GM21619 (cell line): Measurements from ENCODE around the gene NEUROG2.

Experiments used
- ATAC-seq: cut with Tn5 transposase; IDR thresholded peaks from one replicate; pipeline ENCODE4 v1.9.1; 2021; ENCODE audit not compliant: unreplicated experiment

NEUROG2 gene

DNA sequence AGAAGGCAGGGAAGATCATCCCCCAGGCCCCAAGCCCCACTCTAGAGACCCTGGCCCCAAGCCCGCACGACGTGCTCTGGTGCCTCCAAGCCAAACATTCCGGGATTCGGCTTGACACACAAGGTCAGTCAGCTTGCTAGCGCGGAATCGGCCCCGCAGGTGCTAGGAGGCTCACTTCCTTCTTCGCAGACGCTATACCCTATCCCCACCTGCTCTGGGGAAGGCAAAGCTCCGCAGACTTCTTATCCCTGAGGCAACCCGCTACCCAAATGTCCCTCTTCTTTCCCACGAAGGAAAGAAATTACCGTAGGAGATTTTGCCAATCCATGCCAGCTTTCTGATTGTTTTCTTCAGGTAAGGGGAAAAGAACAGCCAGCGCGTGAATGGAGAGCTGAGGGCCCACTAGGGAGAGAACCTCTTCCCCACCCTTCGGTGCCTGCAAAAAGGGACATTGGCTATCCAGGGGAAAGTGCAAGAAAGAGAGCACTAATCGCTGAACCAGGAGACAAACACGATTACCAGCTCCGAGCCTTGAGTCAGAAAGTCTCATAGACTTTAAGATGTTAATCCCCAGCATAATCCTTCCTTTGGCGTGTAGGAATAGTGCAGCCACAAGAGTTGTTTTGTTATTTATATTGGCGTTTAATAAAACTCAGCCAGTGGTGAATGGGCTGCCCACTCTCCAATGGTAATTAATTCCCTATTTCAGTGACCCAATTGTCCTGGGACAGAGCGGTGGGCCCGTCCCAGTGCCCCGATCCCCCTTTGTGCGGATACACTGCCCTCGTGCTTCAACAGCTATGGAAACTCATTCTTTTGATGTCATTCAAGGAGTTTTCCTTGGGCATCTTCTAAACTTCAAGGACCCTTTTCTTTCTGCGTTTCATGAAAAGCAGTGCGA is 5.4 kb upstream of the NEUROG2 start:
- no peak for ATAC-seq

DNA sequence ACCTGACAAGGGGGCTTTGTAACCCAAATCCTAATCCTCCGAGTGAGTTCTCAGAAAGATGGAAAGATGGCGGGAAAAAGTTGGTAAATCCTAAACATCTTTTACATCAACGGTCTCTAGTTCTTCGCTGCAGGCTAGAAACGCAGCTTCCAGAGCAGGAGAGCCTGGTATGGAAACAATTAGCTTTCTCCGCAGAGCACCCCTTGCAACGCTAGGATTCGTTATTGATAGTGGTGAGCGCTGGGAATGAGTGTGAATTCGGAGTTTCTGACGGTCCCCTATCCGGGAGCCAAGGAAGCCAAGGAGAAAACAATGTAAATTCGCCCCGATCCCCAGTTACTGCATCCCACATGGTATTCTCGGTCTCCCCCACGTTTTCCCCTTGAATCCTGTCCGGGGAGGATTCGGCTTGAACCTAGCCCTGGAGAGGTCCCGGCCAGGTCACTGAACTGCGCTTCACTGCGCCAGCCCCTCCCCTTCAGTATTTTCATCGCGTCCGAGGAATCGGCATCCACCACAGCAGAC is 4.7 kb upstream of the NEUROG2 start:
- no peak for ATAC-seq

DNA sequence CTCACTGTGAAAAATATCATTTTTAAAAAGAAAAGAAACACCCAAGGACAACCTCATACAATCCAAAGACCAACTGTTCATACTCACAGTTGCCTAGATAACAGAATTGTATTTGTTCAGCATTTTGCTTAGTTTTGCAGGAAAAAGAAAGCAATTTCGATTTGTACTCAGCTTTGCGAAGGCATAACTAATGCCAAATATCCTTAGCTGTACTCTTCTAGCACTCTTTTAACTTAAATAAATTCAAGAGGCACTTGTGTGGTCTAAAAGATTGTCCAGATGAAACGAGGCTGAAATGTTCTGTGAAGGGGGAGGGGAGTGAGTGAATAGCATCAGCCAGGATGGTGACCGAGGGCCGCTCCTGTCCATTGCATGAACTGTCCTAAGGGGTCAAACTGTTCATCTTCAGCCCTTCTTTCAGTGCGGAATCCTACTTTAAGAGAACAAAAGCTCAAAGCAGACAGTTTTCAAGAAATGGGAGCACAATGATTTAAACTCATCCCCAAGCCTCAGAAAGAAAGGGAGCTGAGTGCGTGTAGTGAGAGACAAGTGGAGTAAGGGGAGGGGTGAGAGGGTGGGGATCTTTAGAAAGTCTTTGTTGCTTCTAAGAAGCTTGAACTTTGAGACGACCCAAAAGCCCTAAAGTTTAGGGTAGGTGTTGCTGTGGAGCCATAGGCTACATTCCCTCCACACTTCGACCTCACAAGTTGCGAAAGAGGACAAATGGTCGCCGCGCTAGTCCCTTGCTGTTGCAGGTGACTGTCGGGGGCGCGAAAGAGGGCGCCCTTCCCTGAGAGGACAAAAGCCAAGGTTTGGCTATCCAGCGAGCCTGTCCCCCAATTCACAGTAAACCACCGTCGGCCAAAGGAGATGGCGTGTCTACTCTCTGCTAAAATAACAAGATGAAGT is 4.0 kb upstream of the NEUROG2 start:
- ATAC-seq, result no peak

DNA sequence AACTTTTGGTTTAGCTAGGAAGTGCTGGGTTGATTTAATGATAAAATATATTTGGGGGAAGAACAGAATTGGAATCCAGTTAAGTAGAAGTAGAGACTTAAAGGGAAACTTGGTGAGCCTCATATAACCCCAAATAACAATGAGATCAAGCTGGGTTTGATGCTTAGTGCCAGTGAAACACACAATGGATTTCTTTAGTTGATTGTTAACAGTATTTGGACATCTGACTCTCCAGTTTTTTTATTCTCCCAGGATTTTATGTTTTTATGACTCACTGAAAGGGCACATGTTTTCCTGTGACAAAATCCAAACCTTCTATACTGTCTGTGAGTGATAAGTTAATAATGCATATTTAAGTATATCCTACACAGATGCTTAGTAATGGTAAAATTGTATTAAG is 2.7 kb upstream of the NEUROG2 start:
- no peak for ATAC-seq

DNA sequence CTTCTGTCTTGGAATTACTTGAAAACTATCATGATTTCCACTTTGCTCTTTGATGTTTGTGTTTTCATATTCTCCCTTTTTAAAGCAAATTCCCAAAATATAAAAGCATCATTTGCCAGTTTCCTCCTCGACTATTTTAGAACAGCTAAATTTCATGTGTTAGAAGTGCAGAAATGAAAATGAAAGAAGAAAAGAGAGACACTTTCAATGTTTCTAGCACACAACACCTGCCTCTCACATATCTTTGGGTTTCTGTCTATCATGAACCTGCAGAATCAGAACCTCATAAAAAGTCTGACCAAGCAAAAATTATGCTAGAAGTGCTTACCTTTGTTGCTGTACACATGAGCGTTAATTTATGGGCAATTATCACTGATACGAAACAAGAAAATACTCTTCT is 1.9 kb upstream of the NEUROG2 start:
- ATAC-seq, result no peak

DNA sequence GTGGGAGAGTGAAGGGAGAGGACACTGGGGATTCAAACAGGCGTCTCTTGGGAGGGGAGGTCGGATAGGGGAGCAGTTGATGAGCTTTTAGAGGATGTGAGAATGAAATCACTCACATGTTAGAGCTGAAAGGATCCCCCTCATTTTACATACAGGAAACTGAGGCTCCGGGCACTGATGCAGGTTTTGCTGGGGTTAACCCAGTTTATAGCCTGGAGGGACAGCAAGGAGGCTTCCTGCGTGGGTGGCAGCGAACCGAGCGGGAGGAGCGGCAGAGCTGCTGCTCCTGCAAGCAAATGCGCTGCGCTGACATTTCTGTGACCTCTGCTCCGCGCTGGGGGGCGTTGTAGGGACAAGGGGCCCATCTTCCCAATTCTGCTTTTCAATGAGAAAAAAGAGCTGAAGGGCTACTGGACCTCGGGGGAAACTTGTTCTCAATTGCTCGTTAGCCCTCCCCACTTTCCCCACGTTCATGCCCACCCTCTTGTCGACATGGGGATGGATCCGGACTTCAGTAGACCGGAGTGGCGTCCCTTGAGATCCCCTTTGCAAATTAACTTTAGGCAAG is 1.2 kb upstream of the NEUROG2 start:
- ATAC-seq, result peak; percentile 35

DNA sequence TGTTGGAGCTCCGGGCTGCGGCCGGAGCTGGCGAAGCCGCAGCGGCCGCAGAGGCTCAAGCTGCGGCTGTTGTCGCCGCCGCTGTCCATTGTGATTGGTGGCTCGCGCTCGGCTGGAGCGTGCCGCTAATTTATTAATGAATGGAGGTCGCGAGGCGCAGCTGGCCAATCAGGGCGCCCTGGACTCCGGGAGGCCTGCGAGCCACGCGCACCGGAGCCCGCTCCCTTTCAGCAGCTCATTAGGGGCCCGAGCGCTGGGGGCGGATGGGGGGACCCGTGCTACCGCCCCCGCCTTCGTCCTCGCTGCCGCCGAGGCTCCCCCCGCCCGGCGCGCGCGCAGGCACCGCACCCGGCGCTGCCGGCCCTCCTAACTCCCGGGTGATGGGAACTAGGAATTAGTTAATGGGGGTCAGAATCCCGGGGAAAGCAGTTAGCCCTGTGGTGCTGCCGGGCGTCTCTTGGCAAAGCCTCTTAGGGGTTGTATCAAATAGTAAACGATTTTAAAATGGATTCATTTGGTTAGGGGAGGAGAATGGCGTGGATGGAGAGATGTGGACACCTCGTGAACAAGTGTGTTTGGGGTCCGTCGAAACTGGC is 589 bp upstream of the NEUROG2 start:
- ATAC-seq, result peak; percentile 29

DNA sequence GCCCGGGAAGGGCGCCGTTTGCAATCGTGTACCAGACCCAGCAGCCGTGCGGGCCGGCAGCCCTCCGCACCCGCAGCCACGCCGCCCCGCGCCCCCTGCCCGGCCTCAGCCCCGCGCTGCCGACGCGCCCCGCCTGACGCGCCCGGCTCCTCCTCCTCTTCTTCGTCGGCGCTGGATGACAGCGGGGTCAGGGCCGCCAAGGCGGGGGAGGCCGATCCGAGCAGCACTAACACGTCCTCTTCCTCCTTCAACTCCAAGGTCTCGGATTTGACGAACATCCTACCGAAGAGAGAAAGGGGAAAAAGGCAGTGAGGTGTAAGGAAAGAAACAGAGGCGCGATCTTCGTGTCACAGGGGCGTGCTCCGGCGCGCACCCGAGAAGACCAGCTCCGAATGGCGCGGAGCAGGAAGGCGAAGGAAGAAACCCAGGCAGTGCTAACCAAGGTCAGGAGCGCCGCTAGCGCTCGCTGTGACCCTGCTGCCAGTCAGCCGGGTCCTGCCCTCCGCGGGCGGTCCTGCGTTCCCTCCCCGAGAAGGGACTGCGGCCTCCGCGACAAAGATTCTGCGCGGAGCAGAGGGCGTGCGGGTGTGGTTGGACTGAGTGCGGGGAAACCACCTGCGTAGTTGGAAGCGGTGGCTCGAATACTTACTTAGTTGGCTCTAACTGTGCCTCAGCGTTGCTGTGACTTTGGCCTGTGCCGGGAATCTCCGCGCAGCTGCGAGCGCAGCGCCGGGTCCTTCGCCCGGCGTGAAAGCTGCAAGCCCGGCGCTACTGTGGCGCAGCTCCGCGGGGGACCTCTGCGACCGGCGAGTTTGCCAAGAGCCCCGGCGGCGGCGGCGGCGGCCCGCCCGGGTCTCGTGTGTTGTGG is 548 bp downstream of the NEUROG2 start:
- peak; percentile 25 for ATAC-seq

DNA sequence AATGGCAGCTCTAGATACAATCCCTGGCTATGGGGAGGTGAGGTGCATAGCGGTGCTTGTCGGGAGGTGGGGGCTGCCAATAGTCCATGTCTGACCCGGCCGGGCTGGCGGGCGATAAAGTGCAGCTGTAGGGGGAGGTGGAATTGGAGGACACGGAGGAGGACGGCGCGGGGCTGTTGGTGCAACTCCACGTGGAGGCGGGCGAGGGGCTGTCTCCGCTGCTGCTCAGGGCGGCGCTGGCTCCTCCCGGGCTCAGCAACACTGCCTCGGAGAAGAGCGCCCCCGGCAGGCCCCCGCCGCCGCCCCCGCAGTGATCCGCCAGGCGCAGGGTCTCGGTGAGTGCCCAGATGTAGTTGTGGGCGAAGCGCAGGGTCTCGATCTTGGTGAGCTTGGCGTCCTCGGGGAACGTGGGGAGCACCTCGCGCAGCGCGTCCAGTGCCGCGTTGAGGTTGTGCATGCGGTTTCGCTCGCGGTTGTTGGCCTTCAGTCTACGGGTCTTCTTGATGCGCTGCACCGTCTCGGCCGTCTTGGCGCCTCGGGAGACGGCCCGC is 1.3 kb downstream of the NEUROG2 start:
- peak; percentile 3 for ATAC-seq

DNA sequence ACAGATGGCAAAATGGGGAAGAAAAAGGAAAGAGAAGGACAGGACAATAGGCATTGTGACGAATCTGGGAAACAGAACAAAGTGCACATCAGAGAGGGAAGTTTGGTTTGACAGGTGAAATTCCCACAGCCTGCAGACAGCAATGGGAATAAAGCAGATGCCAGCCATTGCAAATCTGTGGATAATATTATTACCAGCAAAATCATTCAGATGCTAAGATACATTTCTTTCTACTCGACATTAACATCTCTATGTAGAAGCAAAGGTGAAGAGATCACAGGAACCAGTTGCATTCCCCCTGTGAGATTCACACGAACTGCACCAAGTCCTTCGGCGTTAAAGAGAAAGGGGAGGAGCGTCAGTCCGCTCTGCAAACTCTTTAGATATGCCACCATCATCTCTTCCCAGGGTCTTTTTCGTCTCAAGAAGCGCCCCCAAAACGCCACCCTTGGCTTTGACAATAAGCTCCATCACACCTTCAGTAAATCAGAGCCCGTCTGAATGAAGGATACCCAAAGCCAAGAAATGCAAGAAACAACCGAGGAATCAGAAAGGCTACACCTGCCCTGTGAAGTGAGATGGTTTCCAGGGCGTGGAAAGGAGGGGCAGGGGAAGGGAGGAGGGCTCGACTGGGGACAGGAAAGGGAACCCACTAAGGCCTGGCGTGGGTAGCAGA is 1.9 kb downstream of the NEUROG2 start:
- ATAC-seq, result peak; percentile 2

DNA sequence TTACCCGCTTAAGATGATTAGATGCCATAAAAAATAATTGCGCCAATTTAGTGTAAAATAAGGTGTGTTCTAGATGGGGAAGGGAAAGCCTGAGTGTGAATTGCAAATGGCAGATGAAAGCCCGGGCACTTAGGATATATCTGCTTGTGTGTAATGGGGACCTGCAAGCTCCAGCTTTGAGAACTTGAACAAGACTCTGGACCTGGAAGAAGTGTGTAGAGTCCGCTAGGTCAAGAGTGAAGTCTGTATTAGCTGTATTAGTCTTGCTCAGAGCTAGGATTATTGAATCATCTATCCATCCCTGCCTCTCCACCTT is 4.2 kb downstream of the NEUROG2 start:
- ATAC-seq, result no peak

DNA sequence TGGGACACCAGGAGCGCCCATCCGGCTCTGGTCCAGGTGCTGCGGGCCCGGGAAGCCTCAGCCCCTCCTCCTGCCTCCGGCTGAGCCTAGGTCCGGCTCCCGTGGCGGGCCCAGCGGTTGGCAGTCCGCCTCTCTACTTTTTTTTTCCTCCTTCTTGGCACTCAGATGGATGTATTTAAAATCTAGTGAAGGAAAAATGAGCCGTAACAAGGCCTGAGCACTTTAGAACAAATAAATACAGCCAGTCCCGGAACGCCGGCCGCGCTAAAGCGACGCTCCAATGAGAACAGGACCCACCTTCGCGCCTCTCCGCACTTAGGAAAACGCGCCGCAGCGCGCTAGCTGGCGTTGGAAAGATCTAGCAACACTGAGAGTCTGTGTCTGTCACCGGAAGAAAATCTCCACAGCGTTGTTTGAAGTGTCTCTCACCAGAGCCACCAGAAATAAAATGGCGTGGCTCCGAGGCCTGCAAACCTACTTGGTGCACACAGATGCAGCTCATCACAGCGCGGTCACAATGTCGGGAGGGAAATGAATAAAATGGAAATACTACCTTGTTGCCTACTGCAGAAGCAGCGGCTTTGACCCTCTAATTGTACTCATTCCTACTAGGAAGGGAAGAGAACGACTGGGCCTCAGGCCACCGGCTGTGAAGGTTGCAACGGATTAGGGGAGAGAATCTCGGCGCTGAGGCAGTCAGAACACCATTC is 4.7 kb downstream of the NEUROG2 start:
- ATAC-seq, result no peak

DNA sequence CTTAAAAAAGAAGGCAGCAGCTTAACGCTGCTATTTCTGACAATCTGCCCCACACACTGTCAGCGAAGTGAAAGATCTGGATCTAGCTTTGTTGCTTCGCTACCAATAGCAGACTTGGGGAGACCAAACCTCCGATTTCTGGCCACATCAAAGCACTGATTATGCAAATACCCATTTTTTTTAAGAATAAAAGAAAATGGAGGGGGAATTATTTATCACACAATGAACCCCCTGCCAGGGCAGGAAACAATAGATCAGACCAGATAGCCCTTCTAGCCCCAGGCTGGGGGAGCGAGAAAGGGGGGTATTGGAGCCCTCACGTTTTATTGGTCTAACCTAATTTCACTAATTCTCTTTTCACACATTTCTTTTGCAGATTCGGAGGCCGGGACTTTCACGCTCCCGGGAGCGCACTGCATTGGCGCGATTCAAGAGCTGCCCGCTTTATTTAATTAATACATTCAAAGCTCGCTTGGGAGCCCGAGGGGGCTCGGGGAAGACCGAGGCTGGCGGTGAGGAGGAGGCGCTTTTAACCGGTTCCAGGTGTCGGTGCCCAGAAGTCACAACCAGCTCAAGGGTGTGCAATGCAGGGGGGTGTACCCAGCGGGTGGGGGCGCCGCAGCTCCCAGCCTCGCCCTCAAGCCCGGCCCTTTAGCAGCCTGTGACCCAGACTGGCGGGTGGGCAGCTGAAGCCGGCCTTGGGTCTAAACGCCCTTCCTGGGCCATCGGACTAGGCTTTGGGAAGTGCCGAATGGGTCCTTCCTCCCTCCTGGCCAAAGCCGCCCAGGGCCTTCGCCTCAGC is 5.5 kb downstream of the NEUROG2 start:
- ATAC-seq, result no peak

DNA sequence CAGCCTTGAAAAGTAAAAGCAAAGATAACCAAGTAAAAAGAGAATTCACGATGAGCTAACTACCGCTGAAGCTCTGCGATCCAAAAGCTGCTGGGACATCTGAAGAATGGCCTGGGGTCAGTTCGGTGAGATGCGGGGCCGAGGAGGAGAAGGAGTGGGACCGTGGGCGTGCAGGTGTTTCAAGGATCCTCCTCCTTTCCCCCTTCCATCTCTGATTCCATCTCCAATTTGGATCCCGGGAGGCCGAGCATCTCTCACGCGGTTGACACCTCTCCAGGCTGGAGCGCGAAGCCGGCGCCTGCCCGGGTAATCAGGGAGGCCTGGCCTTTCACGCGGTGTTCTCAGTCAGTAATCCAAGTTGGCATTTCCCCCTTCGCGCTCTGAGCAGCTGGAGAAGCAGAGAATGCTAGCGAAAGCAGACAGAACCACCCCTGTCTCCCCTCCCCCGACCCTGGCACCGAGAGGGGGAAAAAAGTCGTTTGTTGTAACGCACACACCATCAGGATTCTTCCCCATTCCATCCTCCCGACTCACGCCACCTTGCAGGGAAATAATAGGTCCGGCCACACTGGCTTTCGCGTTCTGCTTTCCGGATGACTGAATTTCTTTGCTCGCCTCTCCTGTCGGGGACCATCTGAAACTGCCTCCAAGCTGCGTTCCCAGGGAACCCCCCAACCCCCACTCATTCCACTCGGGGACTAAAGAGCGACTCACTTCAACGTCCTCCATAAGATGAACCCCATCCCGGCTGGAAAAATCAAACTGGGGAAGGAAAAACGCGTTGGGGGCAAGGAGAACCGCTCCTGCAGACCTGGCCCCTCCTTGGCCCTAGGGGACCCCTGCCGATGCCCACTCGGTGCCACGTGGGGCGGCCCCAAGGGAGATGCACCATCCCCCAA is 6.5 kb downstream of the NEUROG2 start:
- ATAC-seq, result no peak

DNA sequence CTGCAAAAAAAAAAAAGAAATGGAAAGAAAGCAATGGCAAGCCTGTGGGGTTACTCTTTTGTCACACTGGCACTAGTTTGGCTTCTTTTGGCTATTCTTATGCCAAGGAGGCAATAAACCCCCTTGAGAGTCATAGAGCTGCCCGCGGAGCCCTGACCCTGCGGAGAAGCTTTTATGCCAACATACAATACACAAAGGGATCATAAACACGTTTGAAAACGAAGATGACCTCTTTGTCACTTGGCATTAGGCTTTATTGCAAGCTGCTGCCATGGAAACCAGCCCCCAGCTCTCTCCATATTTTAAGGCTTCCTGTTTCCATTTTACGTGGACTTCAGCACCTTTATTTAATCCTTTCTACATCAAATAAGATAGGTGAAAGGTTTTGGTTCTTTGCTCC is 7.6 kb downstream of the NEUROG2 start:
- ATAC-seq, result no peak

DNA sequence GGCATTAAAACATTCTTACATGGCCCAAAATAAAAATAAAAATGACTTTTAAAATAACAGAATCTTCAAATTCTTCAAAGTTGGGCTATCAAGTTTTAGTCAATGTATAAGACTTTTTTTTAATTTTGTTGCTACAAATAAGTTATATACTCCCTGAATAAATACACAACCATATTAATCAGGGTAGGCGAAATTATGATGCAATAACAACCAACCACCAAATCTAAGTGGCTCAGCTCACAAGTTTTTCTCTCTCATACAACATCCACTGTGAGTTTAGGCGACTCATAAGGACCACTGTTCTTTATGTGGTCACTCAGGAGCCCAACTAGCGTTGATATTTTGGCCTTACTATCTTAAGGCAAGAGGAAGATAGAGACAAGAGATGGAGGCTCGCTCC is 11.2 kb downstream of the NEUROG2 start:
- ATAC-seq, result no peak

DNA sequence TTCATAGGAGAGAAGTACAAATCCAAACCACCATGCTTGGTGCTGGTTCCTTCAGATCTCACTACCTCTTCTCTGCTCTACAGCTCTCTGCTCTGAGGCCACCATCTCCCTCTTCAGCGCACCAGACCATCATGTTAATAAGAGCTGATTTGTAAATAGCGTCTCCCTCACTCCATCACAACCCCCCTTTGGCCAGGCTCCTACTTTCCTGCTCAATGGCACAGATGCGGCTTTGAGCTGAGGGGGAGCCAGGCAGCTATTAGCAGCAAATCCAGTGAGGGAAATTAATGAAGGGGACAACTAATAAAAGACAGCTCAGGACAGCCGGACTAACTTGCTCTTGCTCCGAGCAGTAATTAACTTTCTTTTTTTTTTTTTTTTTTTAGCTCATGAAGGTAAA is 13.1 kb downstream of the NEUROG2 start:
- no peak for ATAC-seq
